ENCODE data around the gene ISM2. TPM values are rescaled to one million over a fixed set of nuclear protein-coding genes. Genes with fewer than 3 reads are reported as not detected.

The ISM2 gene
- total and polyA plus RNA-seq, 2 donors (not counting 1 experiment from before 2014, with no cell fraction given), result 0.30 TPM; not detected in 1

- Histone ChIP-seq H3K4me1 (ENCODE audit: control insufficient read depth in 2 of 2, insufficient read depth in 2 of 2, low read length in 2 of 2) (peaks cover 3 to 6% of the 10 kb centered on the region in 2 donors), H3K79me2 (ENCODE audit: control insufficient read depth, insufficient read depth, low read length) (no peaks in the 10 kb centered on the region), H3K4me2 (replicated peaks; ENCODE audit: low read depth, low read length, poor library complexity, severe bottlenecking) (no peak overlapping the region), H3K36me3 (replicated peaks in 1 of 2; ENCODE audit: control extremely low read depth in 1 of 2, control insufficient read depth in 1 of 2, extremely low read depth in 1 of 2, insufficient read depth in 2 of 2, low read length in 1 of 2) (no peaks in the 10 kb centered on the region), H3K9me3 (ENCODE audit: control extremely low read depth in 1 of 3, control insufficient read depth in 2 of 3, insufficient read depth in 1 of 3, low read length in 2 of 3) (no peaks in the 10 kb centered on the region), H3K27ac (ENCODE audit: low read length in 2 of 2) (no peak overlapping the region), H4K20me1 (ENCODE audit: control insufficient read depth, insufficient read depth, low read length, poor library complexity, severe bottlenecking) (no peaks in the 10 kb centered on the region), H3K27me3 (replicated peaks in 1 of 4; ENCODE audit: control extremely low read depth in 1 of 4, control insufficient read depth in 3 of 4, insufficient read depth in 4 of 4, low read length in 3 of 4) (no peaks in the 10 kb centered on the region), H2AFZ (ENCODE audit: insufficient read depth, low read depth, low read length, poor library complexity, severe bottlenecking) (no peak overlapping the region), H3K4me3 (ENCODE audit: control extremely low read depth in 1 of 5, extremely low read depth in 1 of 5, insufficient read depth in 1 of 5, low read depth in 2 of 5, low read length in 4 of 5) (no peak overlapping the region), H3K9ac (ENCODE audit: low read length) (no peak overlapping the region)
- H3K4me1 Mint-ChIP-seq, result no peaks in the 10 kb centered on the region
- DNase-seq (no peak), ATAC-seq (ENCODE audit: low read depth) (no peak)
- POLR2A ChIA-PET, result no interaction called here
- no peak overlapping the region for H3K27ac Mint-ChIP-seq
- no peak for TF ChIP-seq EZH2 (IDR thresholded peaks at IDR 0.05; ENCODE audit: borderline replicate concordance, insufficient read depth, low read depth, low read length, poor library complexity, severe bottlenecking)
- TF ChIP-seq CTCF (IDR thresholded peaks at IDR 0.05), result no peak
- no peaks in the 10 kb centered on the region for H3K27me3 Mint-ChIP-seq
- CTCF ChIA-PET, result interaction anchor here (1.6 kb wide), 1 partner anchor 163 kb away, joined by 3 read pairs; no protein-coding TSS in a partner anchor
- 79% methylated on average over 2 of the region's 5 CpGs for WGBS (ENCODE audit: insufficient coverage)
- no peaks in the 10 kb centered on the region for H3K9me3 Mint-ChIP-seq (ENCODE audit: insufficient read depth)
- H3K4me3 Mint-ChIP-seq, result no peak overlapping the region
- intact Hi-C loops (cut with micrococcal nuclease), result no loop called here
Measured at GRCh38 chr14:77478029-77478428, 20.6 kb downstream of the ISM2 start.

GRCh38 chr14:77475432-77476115, 23.0 kb downstream of the ISM2 start:
- Histone ChIP-seq H3K9ac (ENCODE audit: low read length) (no peak overlapping the region), H3K27me3 (replicated peaks in 1 of 4; ENCODE audit: control extremely low read depth in 1 of 4, control insufficient read depth in 3 of 4, insufficient read depth in 4 of 4, low read length in 3 of 4) (no peaks in the 10 kb centered on the region), H4K20me1 (ENCODE audit: control insufficient read depth, insufficient read depth, low read length, poor library complexity, severe bottlenecking) (no peaks in the 10 kb centered on the region), H3K4me1 (ENCODE audit: control insufficient read depth in 2 of 2, insufficient read depth in 2 of 2, low read length in 2 of 2) (peaks cover 3 to 6% of the 10 kb centered on the region in 2 donors), H2AFZ (ENCODE audit: insufficient read depth, low read depth, low read length, poor library complexity, severe bottlenecking) (no peak overlapping the region), H3K4me3 (ENCODE audit: control extremely low read depth in 1 of 5, extremely low read depth in 1 of 5, insufficient read depth in 1 of 5, low read depth in 2 of 5, low read length in 4 of 5) (no peak overlapping the region), H3K79me2 (ENCODE audit: control insufficient read depth, insufficient read depth, low read length) (no peaks in the 10 kb centered on the region), H3K36me3 (replicated peaks in 1 of 2; ENCODE audit: control extremely low read depth in 1 of 2, control insufficient read depth in 1 of 2, extremely low read depth in 1 of 2, insufficient read depth in 2 of 2, low read length in 1 of 2) (no peaks in the 10 kb centered on the region), H3K27ac (ENCODE audit: low read length in 2 of 2) (no peak overlapping the region), H3K4me2 (replicated peaks; ENCODE audit: low read depth, low read length, poor library complexity, severe bottlenecking) (no peak overlapping the region), H3K9me3 (ENCODE audit: control extremely low read depth in 1 of 3, control insufficient read depth in 2 of 3, insufficient read depth in 1 of 3, low read length in 2 of 3) (no peaks in the 10 kb centered on the region)
- Mint-ChIP-seq H3K9me3 (ENCODE audit: insufficient read depth) (no peaks in the 10 kb centered on the region), H3K27me3 (no peaks in the 10 kb centered on the region), H3K4me3 (no peak overlapping the region), H3K4me1 (no peaks in the 10 kb centered on the region), H3K27ac (no peak overlapping the region)
- no peak for TF ChIP-seq CTCF (IDR thresholded peaks at IDR 0.05)
- no peak for TF ChIP-seq EZH2 (IDR thresholded peaks at IDR 0.05; ENCODE audit: borderline replicate concordance, insufficient read depth, low read depth, low read length, poor library complexity, severe bottlenecking)
- DNase-seq, result no peak
- intact Hi-C loops (cut with micrococcal nuclease), result no loop called here
- ChIA-PET CTCF (no interaction called here), POLR2A (no interaction called here)
- ATAC-seq (ENCODE audit: low read depth), result no peak
- WGBS (ENCODE audit: insufficient coverage), result 92% methylated on average over 35 of the region's 35 CpGs
